Mesendoderm (in vitro differentiated cells): ENCODE results near the gene NUBP2.

ENCODE experiments used
- DNase-seq: peaks from one replicate; pipeline ENCODE4 v3.0.0; 2013
- H2AK5ac ChIP-seq: 2 replicates; pipeline ENCODE4 v1.6.1; 2013; ENCODE audit warnings: low read length, inconsistent platforms
- H2BK120ac ChIP-seq: 2 replicates; pipeline ENCODE4 v1.6.1; 2013; ENCODE audit warnings: low read depth, mild to moderate bottlenecking, low read length, moderate library complexity, mixed read lengths
- H2BK15ac ChIP-seq: replicated peaks from 2 replicates; pipeline ENCODE4 v1.6.1; 2013; ENCODE audit warnings: low read depth, mild to moderate bottlenecking, moderate library complexity
- H2BK5ac ChIP-seq: 2 replicates; pipeline ENCODE4 v1.6.1; 2013; ENCODE audit warnings: low read length, inconsistent platforms
- H3K18ac ChIP-seq: 2 replicates; pipeline ENCODE4 v1.6.1; 2013; ENCODE audit warnings: mild to moderate bottlenecking, low read length, mixed read lengths
- H3K23ac ChIP-seq: one replicate; pipeline ENCODE4 v1.6.1; 2013; ENCODE audit warnings: low read length
- H3K27ac ChIP-seq: 2 replicates; pipeline ENCODE4 v1.5.1; 2013; ENCODE audit warnings: low read depth, mild to moderate bottlenecking, inconsistent platforms, low read length, moderate library complexity
- H3K27me3 ChIP-seq: 2 replicates; pipeline ENCODE4 v1.6.1; 2013; ENCODE audit warnings: low read length, control low read depth, mild to moderate bottlenecking, inconsistent platforms; ENCODE audit not compliant: insufficient read depth, poor library complexity
- H3K36me3 ChIP-seq: 2 replicates; pipeline ENCODE4 v1.6.1; 2013; ENCODE audit warnings: low read length, inconsistent platforms; ENCODE audit not compliant: control insufficient read depth, insufficient read depth
- H3K4ac ChIP-seq: one replicate; pipeline ENCODE4 v1.6.1; 2013; ENCODE audit warnings: low read depth, mild to moderate bottlenecking, low read length, moderate library complexity
- H3K4me1 ChIP-seq: 2 replicates; pipeline ENCODE4 v1.6.1; 2013; ENCODE audit warnings: low read depth, low read length, inconsistent platforms; ENCODE audit not compliant: control insufficient read depth
- H3K4me2 ChIP-seq: 2 replicates; pipeline ENCODE4 v1.6.1; 2013; ENCODE audit warnings: low read length
- H3K4me3 ChIP-seq: 2 replicates; pipeline ENCODE4 v1.5.1; 2013; ENCODE audit warnings: mild to moderate bottlenecking, low read length
- H3K56ac ChIP-seq: one replicate; pipeline ENCODE4 v1.6.1; 2013; ENCODE audit warnings: low read length
- H3K79me1 ChIP-seq: 2 replicates; pipeline ENCODE4 v1.6.1; 2013; ENCODE audit warnings: low read length, inconsistent platforms
- H3K79me2 ChIP-seq: 2 replicates; pipeline ENCODE4 v1.6.1; 2013; ENCODE audit warnings: mild to moderate bottlenecking, low read length; ENCODE audit not compliant: control insufficient read depth, insufficient read depth
- H3K9ac ChIP-seq: 2 replicates; pipeline ENCODE4 v1.6.1; 2013; ENCODE audit warnings: low read length, inconsistent platforms
- H4K5ac ChIP-seq: one replicate; pipeline ENCODE4 v1.6.1; 2013; ENCODE audit warnings: low read length
- H4K8ac ChIP-seq: one replicate; pipeline ENCODE4 v1.6.1; 2013; ENCODE audit warnings: low read depth, mild to moderate bottlenecking, control low read depth, low read length, moderate library complexity
- WGBS: extraction: QIAGEN DNeasy Blood & Tissue Kit; methylation state at CpG from one replicate; pipeline ENCODE4 v1.1.7; 2013; ENCODE audit warnings: low lambda C conversion rate, missing lambda C conversion rate; ENCODE audit not compliant: insufficient coverage; ENCODE audit errors: extremely low coverage; 5-methylcytosine and 5-hydroxymethylcytosine counted together

NUBP2 gene

DNA sequence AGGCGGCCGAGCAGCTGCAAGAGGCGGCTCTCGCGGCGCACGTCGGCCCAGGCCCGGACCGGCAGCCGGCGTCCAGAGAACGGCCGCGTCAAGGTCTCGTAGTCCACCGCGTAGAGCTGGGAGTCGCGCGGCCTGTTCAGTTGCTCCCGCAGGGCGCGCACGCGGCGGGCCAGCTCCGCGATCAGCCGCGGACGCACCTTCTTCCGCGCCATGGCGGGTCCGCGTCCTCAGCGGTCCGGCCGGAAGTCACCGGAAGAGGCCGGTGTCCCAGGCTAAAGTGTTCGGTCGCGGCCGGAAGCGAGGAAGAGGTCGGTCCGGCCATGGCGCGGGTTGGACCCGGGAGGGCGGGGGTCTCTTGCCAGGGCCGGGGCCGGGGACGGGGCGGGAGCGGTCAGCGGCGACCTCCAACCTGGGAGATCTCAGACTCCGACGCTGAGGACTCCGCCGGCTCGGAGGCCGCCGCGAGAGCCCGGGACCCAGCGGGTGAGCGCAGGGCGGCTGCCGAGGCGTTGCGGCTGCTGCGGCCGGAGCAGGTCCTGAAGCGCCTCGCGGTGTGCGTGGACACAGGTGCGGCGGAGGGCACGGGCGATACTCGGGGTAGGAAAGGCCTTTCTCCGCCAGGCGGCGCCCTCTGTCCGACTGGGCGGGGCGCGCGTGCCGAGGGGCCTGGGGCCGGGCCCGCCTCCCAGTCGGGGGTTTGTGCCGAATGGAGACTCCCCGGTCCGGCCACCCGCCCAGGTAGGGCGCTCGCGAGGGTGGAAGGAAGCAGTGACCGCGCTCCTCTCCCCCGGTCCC is 9.7 kb upstream of the NUBP2 start, which contains the start of gene MRPS34:
Gene MRPS34 (minus strand): TSS at position 227 of the 795 bp plus-strand sequence. CDS start 15 bp downstream, at position 212.
- no peaks in the 10 kb centered on the region for H3K36me3 ChIP-seq
- H3K4me2 ChIP-seq = peak within 1 kb of the TSS; percentile 85
- H4K8ac ChIP-seq = no peak within 1 kb of the TSS
- peak within 1 kb of the TSS; percentile 99 for H3K56ac ChIP-seq
- H2BK5ac ChIP-seq = no peak within 1 kb of the TSS
- H3K18ac ChIP-seq = peak within 1 kb of the TSS; percentile 78
- H4K5ac ChIP-seq = no peak within 1 kb of the TSS
- H2BK15ac ChIP-seq = no peak within 1 kb of the TSS
- H2BK120ac ChIP-seq = no peak within 1 kb of the TSS
- H3K9ac ChIP-seq = peak within 1 kb of the TSS; percentile 93
- H3K27me3 ChIP-seq = no peaks in the 10 kb centered on the region
- peak within 1 kb of the TSS; percentile 85 for H2AK5ac ChIP-seq
- H3K79me2 ChIP-seq = peaks cover 11% of the 10 kb centered on the region
- WGBS = no CpG with 5 or more reads among the region's 108 CpGs
- H3K79me1 ChIP-seq = peaks cover 8% of the 10 kb centered on the region
- H3K23ac ChIP-seq = peak within 1 kb of the TSS; percentile 80
- peak within 1 kb of the TSS; percentile 79 for H3K4ac ChIP-seq
- peak; percentile 92 for DNase-seq
- H3K27ac ChIP-seq = peak within 1 kb of the TSS; percentile 87
- peak within 1 kb of the TSS; percentile 97 for H3K4me3 ChIP-seq
- no peaks in the 10 kb centered on the region for H3K4me1 ChIP-seq

DNA sequence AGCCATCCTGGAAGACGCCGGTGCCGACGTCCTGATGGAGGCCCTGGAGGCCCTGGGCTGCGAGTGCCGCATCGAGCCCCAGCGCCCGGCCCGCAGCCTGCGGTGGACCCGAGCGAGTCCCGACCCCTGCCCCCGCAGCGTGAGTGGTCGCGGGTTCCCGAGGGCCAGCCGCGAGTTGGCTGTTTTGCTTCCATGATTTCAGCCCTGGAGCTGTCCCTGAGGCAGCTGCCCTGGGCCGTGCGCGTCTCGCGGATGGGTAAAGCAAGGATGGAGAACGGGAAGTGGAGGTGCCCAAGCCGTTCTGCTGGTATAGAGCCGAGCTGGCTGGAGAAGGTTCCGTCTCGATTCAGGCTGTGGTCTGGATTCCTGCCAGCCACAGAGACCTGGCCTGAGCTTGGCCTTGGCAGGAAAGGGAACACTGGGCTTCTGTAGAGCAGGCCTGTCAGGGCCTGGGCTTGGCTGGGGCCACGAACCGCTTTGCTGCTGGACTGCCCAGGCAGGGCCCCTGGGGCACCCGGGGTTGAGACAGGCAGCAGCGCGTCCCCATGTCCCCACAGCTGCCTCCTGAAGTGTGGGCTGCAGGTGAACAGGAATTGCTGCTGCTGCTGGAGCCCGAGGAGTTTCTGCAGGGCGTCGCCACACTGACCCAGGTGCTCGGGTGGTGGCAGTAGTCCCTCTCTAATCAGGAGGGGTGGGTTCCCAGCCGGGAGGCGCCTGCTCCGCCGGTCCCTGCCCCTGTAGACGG is 8.9 kb upstream of the NUBP2 start:
- Histone ChIP-seq H3K79me2 (peaks cover 11% of the 10 kb centered on the region), H3K79me1 (peaks cover 8% of the 10 kb centered on the region), H2BK5ac (no peak overlapping the region), H3K9ac (peak overlapping the region; percentile 91), H3K23ac (no peak overlapping the region), H3K4me1 (no peaks in the 10 kb centered on the region), H3K36me3 (no peaks in the 10 kb centered on the region), H4K5ac (no peak overlapping the region), H2AK5ac (no peak overlapping the region), H2BK15ac (no peak overlapping the region), H3K4ac (peak overlapping the region; percentile 25), H3K4me2 (peak overlapping the region; percentile 56), H2BK120ac (no peak overlapping the region), H3K27ac (peak overlapping the region; percentile 10), H3K18ac (no peak overlapping the region), H3K56ac (peak overlapping the region; percentile 94), H3K4me3 (peak overlapping the region; percentile 62), H3K27me3 (no peaks in the 10 kb centered on the region), H4K8ac (no peak overlapping the region)
- no peak for DNase-seq
- no CpG with 5 or more reads among the region's 45 CpGs for WGBS

DNA sequence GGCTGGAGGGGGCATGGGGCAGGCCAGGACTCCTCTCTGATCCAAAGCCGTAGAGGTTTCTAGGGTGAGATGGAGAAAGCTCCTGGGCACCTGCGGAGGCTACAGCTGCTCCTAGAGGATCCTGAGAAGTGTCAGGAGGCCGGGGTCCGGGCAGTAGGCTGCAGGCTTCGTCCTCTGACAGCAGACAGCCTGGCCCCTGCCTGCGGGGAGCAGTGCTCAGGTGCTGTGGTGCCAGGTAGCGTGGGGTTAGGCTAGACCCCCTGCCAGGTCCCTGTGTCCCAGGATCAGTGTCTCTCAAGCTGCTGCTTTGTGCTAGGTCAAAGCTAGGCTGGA is 8.3 kb upstream of the NUBP2 start:
- Histone ChIP-seq H3K4ac (no peak overlapping the region), H3K56ac (peak overlapping the region; percentile 10), H2BK15ac (no peak overlapping the region), H3K79me1 (peaks cover 8% of the 10 kb centered on the region), H3K4me1 (no peaks in the 10 kb centered on the region), H3K4me3 (no peak overlapping the region), H2BK5ac (no peak overlapping the region), H4K5ac (no peak overlapping the region), H3K27me3 (no peaks in the 10 kb centered on the region), H2AK5ac (no peak overlapping the region), H3K79me2 (peaks cover 11% of the 10 kb centered on the region), H3K18ac (no peak overlapping the region), H3K9ac (peak overlapping the region; percentile 8), H3K27ac (no peak overlapping the region), H4K8ac (no peak overlapping the region), H2BK120ac (no peak overlapping the region), H3K36me3 (no peaks in the 10 kb centered on the region), H3K4me2 (no peak overlapping the region), H3K23ac (no peak overlapping the region)
- WGBS = no CpG with 5 or more reads among the region's 7 CpGs
- DNase-seq = no peak

DNA sequence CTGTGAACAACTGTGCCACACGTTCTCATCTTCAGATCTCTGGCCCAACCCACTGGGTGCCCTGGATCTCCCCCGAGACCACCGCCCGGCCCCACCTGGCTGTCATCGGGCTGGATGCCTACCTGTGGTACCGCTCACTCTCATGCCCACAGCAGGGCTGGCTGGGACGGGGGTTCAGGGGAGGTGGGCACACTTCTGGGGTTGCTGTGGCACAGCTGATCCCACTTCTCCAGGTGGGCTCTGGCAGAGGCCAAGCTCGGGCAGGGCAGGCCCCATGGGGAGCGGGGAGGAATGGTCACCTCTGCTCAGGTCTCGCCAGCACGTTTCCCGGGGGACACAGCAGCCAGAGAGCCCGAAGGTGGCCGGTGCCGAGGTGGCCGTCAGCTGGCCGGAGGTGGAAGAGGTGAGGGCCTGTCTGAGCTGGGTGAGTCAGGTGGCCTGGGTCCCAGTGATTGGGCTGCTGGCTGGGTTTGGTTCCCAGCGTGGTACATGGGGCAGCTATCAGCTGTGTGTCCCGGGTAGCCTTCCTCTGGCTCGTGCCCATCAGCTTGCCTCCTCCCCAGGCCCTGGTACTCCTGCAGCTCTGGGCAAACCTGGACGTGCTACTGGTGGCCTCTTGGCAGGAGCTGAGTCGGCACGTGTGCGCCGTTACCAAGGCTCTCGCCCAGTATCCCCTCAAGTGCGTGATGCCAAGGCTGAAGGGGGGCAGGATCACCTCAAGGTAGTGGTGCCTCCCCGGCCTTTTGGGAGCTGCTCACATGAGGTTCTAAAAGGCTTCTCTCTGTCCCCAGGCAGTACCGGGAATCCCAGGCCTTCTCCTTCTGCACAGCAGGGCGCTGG is 7.5 kb upstream of the NUBP2 start:
- Histone ChIP-seq H3K23ac (no peak overlapping the region), H3K56ac (no peak overlapping the region), H3K9ac (no peak overlapping the region), H4K5ac (no peak overlapping the region), H3K36me3 (no peaks in the 10 kb centered on the region), H2BK120ac (no peak overlapping the region), H3K79me2 (peaks cover 11% of the 10 kb centered on the region), H3K4me1 (no peaks in the 10 kb centered on the region), H3K27me3 (no peaks in the 10 kb centered on the region), H3K79me1 (peaks cover 8% of the 10 kb centered on the region), H3K27ac (no peak overlapping the region), H2AK5ac (no peak overlapping the region), H3K4me3 (no peak overlapping the region), H2BK15ac (no peak overlapping the region), H4K8ac (no peak overlapping the region), H3K4ac (no peak overlapping the region), H3K4me2 (no peak overlapping the region), H3K18ac (no peak overlapping the region), H2BK5ac (no peak overlapping the region)
- DNase-seq = no peak
- WGBS = no CpG with 5 or more reads among the region's 30 CpGs

DNA sequence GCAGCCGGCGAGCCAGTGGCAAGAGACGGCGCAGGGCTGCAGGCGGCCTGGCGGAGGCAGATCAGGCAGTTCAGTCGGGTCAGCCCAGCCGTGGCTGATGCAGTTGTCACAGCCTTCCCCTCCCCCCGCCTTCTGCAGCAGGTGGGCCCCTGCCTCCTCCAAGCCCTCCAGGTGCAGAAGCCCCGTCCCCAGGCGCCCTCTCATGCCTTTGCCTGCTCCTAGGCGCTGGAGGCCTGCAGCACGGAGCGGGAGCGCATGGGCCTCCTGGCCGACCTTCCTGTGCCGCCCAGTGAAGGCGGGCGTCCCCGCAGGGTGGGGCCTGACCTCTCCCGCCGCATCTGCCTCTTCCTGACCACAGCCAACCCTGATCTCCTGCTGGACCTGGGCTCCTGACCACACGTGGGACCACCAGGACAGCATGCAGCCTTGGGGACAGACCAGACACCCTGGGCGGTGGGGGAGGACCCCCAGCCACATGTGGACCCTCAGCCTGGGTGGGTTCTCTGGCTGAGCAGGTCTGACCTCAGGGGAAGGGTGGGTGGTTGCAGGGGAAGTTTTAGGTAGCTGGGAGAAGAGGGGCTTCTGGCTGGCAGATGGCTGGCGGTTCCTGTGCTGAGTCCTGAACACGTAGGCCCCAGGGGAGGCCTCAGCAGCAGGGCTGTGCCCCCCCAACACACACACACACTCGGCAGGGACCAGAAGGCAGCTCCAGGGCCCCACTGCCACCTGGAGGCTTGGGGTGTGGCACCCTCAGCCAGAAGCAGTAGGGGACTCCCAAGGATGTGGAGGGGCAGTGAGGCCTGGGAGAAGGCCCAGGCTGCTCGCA is 6.7 kb upstream of the NUBP2 start:
- no CpG with 5 or more reads among the region's 28 CpGs for WGBS
- no peak overlapping the region for H4K8ac ChIP-seq
- no peak overlapping the region for H3K27ac ChIP-seq
- peaks cover 11% of the 10 kb centered on the region for H3K79me2 ChIP-seq
- H3K4me2 ChIP-seq = no peak overlapping the region
- H2BK15ac ChIP-seq = no peak overlapping the region
- H3K79me1 ChIP-seq = peaks cover 8% of the 10 kb centered on the region
- no peak overlapping the region for H3K56ac ChIP-seq
- H4K5ac ChIP-seq = no peak overlapping the region
- H3K4me3 ChIP-seq = no peak overlapping the region
- H3K9ac ChIP-seq = no peak overlapping the region
- H3K23ac ChIP-seq = no peak overlapping the region
- H3K4me1 ChIP-seq = no peaks in the 10 kb centered on the region
- H3K18ac ChIP-seq = no peak overlapping the region
- H2BK120ac ChIP-seq = no peak overlapping the region
- H2AK5ac ChIP-seq = no peak overlapping the region
- H3K27me3 ChIP-seq = no peaks in the 10 kb centered on the region
- no peak for DNase-seq
- H2BK5ac ChIP-seq = no peak overlapping the region
- no peaks in the 10 kb centered on the region for H3K36me3 ChIP-seq
- no peak overlapping the region for H3K4ac ChIP-seq
